HepG2 (cell line): ENCODE data around the gene BDH2. TPM values are rescaled to one million over a fixed set of nuclear protein-coding genes. Genes with fewer than 3 reads are reported as not detected.
A peak's percentile ranks its signal among the peaks of the same experiment; 100 is the strongest.

Experiments
- ADNP ChIP-seq: sonication (generic); formaldehyde crosslinking; IDR thresholded peaks from 2 replicates; pipeline ENCODE4 v1.4.0; 2020; ENCODE audit warnings: missing genetic modification reagents
- AHDC1 ChIP-seq: sonication (generic); formaldehyde crosslinking; IDR thresholded peaks from 2 replicates; pipeline ENCODE4 v1.5.1; 2020; ENCODE audit warnings: mild to moderate bottlenecking, missing genetic modification reagents, borderline replicate concordance
- ARNT2 ChIP-seq: sonication (generic); formaldehyde crosslinking; IDR thresholded peaks from 2 replicates; pipeline ENCODE4 v1.8.0; 2022; ENCODE audit warnings: mild to moderate bottlenecking, low read depth, missing genetic modification reagents, moderate library complexity
- CHD2 ChIP-seq: IDR thresholded peaks from 2 replicates; pipeline ENCODE4 v1.6.1; 2011; ENCODE audit warnings: low read depth, low read length, improper control_type of control experiment
- DZIP1 ChIP-seq: sonication (generic); formaldehyde crosslinking; IDR thresholded peaks from 2 replicates; pipeline ENCODE4 v1.5.0; 2020; ENCODE audit warnings: mild to moderate bottlenecking, missing genetic modification reagents
- GABPA ChIP-seq, 2 experiments: IDR thresholded peaks; 2 replicates each; pipeline ENCODE4 v1.6.1; 2011 to 2016; ENCODE audit warnings: low read depth in 2 of 2, low read length in 1 of 2, missing biosample characterization in 1 of 2, missing genetic modification characterization in 1 of 2
- KLF12 ChIP-seq: sonication (generic); formaldehyde crosslinking; IDR thresholded peaks from 2 replicates; pipeline ENCODE4 v1.4.0; 2020; ENCODE audit warnings: missing genetic modification reagents, borderline replicate concordance
- MED1 ChIP-seq: sonication (generic); formaldehyde crosslinking; IDR thresholded peaks from 2 replicates; pipeline ENCODE4 v1.4.0; 2020; ENCODE audit warnings: missing genetic modification reagents
- SALL2 ChIP-seq: sonication (generic); formaldehyde crosslinking; IDR thresholded peaks from 2 replicates; pipeline ENCODE4 v1.8.1; 2023; ENCODE audit warnings: mild to moderate bottlenecking, missing genetic modification reagents, inconsistent platforms
- THAP11 ChIP-seq: IDR thresholded peaks from 2 replicates; pipeline ENCODE4 v1.6.1; 2016; ENCODE audit warnings: missing biosample characterization, missing genetic modification reagents
- ZFP36L1 ChIP-seq: sonication (generic); formaldehyde crosslinking; IDR thresholded peaks from 2 replicates; pipeline ENCODE4 v1.8.0; 2022; ENCODE audit warnings: mild to moderate bottlenecking, missing genetic modification reagents, moderate library complexity
- ZNF18 ChIP-seq: sonication (generic); formaldehyde crosslinking; IDR thresholded peaks from 2 replicates; pipeline ENCODE4 v1.8.0; 2022; ENCODE audit warnings: mild to moderate bottlenecking, missing genetic modification reagents; ENCODE audit not compliant: insufficient replicate concordance
- ZNF431 ChIP-seq: sonication (generic); formaldehyde crosslinking; IDR thresholded peaks from 2 replicates; pipeline ENCODE4 v1.9.0; 2022; ENCODE audit warnings: missing genetic modification reagents, low read depth, mild to moderate bottlenecking, borderline replicate concordance
- ZNF597 ChIP-seq: sonication (generic); formaldehyde crosslinking; IDR thresholded peaks from 2 replicates; pipeline ENCODE4 v1.5.0; 2020; ENCODE audit warnings: missing genetic modification reagents
- ZNF781 ChIP-seq: sonication (generic); formaldehyde crosslinking; IDR thresholded peaks from 2 replicates; pipeline ENCODE4 v1.5.1; 2020; ENCODE audit warnings: borderline replicate concordance, mild to moderate bottlenecking, missing genetic modification reagents; ENCODE audit errors: not compliant biosample characterization
- ZNF83 ChIP-seq: sonication (generic); formaldehyde crosslinking; IDR thresholded peaks from 2 replicates; pipeline ENCODE4 v1.4.0; 2020; ENCODE audit warnings: missing genetic modification reagents, mild to moderate bottlenecking, borderline replicate concordance
- polyA plus RNA-seq, 8 experiments: library from polyadenylated mRNA; depleted of rRNA in 3 of 8; stranded (reverse) in 7 of 8; unstranded in 1 of 8; fragments of >200 nt; fragmentation: Illumina TruSeq in 4 of 8; extraction: Trizol in 4 of 8; gene quantifications; 2 replicates each; pipeline versions ENCODE4 v1.2.1 to v1.2.3, GENCODE V29; 2011 to 2016; ENCODE audit warnings: low read depth in 4 of 8, missing spikeins in 1 of 8, mixed read lengths in 1 of 8; ENCODE audit not compliant: insufficient read depth in 1 of 8
- total RNA-seq, 5 experiments: library from RNA; depleted of rRNA; stranded (reverse); fragments of >200 nt; fragmentation: Illumina TruSeq; extraction: Trizol; gene quantifications; 2 replicates each; pipeline ENCODE4 v1.2.3, GENCODE V29; 2016; ENCODE audit warnings: low read depth in 1 of 5

The BDH2 gene
- total and polyA plus RNA-seq, 2 of the 13 experiments (the other 11 are each of a cell fraction or from before 2014, with no cell fraction given): 34.8 to 46.2 TPM

GRCh38 chr4:103076747-103077347, 22.8 kb downstream of the BDH2 start, which contains the start of gene SLC9B2 (continued):
- TF ChIP-seq DZIP1 (CRISPR knock-in tag) (0 out of 2 replicates have a peak, but pooled peaks have one; percentile 11), ZFP36L1 (CRISPR knock-in tag) (no peak), AHDC1 (CRISPR knock-in tag) (0 out of 2 replicates have a peak, but pooled peaks have one; percentile 1), CHD2 (peak; percentile 84), KLF12 (CRISPR knock-in tag) (0 out of 2 replicates have a peak, but pooled peaks have one; percentile 11), ZNF431 (CRISPR knock-in tag) (peak; percentile 13; the same call in 1 of the 2 replicates), ZNF83 (no peak), MED1 (CRISPR knock-in tag) (peak; percentile 10; the same call in 1 of the 2 replicates), ZNF781 (no peak), GABPA (IDR thresholded peaks at IDR 0.05; ENCODE audit: low read depth, low read length) (no peak), GABPA (CRISPR knock-in tag; IDR thresholded peaks at IDR 0.05; ENCODE audit: low read depth) (0 out of 2 replicates have a peak, but pooled peaks have one; percentile 17), ADNP (CRISPR knock-in tag) (no peak), SALL2 (CRISPR knock-in tag) (peak; percentile 0; the same call in 1 of the 2 replicates), THAP11 (CRISPR knock-in tag) (peak; percentile 10; the same call in 1 of the 2 replicates), ZNF18 (CRISPR knock-in tag) (peak; percentile 59), ZNF597 (no peak), ARNT2 (CRISPR knock-in tag) (0 out of 2 replicates have a peak, but pooled peaks have one; percentile 1)
